Measurements from ENCODE around the gene CDKN2D.

CDKN2D gene

GRCh38 chr19:10568826-10569651 lies at the start of gene CDKN2D:
TSS of gene CDKN2D (minus strand) at chr19:10568979. CDS start at chr19:10568653, 326 bp downstream.
- peak; percentile 90 for DNase-seq (ENCODE audit: low read depth, low spot score)
- H3K4me3 ChIP-seq (ENCODE audit: low read depth, low read length), result peak within 1 kb of the TSS; percentile 72
- TF ChIP-seq, protein P1, sequence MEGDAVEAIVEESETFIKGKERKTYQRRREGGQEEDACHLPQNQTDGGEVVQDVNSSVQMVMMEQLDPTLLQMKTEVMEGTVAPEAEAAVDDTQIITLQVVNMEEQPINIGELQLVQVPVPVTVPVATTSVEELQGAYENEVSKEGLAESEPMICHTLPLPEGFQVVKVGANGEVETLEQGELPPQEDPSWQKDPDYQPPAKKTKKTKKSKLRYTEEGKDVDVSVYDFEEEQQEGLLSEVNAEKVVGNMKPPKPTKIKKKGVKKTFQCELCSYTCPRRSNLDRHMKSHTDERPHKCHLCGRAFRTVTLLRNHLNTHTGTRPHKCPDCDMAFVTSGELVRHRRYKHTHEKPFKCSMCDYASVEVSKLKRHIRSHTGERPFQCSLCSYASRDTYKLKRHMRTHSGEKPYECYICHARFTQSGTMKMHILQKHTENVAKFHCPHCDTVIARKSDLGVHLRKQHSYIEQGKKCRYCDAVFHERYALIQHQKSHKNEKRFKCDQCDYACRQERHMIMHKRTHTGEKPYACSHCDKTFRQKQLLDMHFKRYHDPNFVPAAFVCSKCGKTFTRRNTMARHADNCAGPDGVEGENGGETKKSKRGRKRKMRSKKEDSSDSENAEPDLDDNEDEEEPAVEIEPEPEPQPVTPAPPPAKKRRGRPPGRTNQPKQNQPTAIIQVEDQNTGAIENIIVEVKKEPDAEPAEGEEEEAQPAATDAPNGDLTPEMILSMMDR (IDR thresholded peaks at IDR 0.05; ENCODE audit: insufficient read depth, low read length, missing control alignments), result no peak
- ChIA-PET CTCF (interaction anchor here (0.6 to 19.6 kb wide), 7 partner anchors 12 to 160 kb away, joined by 3 to 644 read pairs (median 7); no protein-coding TSS in a partner anchor), POLR2A (interaction anchor here (0.5 kb wide), 1 partner anchor 52 kb away, joined by 3 read pairs; the partner anchor contains the start of gene S1PR5)

DNA sequence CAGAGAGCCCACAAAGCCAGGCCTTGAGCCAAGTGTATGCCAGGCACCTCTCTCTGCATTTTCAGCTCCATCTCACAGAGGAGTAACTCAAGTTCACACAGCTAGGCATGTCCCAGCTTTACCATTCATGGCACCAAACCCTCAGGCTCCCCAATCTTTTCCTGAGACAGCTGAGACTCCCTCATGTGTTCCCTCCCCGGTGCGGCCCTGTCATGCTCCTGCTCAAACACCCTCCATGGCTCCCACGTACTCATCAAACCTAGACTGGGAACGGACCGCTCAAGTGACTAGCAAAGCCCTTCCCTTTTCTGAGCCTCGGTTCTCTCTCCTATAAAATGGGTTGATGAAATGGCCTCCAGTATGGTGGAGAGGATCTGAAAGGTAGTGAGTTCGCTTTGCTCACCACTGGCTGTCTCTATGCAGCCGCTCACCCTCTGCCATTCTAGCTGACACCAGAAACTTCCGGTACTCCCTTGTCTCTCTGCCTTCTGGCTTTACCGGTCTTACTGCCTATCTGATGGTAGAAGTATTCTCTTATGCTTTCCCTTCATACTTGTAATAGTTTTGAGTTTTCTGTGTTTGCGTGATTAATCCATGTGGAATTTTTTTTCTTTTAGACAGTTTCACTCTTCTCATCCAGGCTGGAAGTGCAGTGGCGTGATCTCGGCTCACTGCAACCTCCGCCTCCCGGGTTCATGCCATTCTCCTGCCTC lies 48.8 kb upstream of the CDKN2D start:
- TF ChIP-seq, protein P1 (IDR thresholded peaks at IDR 0.05; ENCODE audit: insufficient read depth, low read length, missing control alignments), result no peak
- DNase-seq (ENCODE audit: low read depth, low spot score), result peak; percentile 79
- POLR2A ChIA-PET, result no interaction called here

DNA sequence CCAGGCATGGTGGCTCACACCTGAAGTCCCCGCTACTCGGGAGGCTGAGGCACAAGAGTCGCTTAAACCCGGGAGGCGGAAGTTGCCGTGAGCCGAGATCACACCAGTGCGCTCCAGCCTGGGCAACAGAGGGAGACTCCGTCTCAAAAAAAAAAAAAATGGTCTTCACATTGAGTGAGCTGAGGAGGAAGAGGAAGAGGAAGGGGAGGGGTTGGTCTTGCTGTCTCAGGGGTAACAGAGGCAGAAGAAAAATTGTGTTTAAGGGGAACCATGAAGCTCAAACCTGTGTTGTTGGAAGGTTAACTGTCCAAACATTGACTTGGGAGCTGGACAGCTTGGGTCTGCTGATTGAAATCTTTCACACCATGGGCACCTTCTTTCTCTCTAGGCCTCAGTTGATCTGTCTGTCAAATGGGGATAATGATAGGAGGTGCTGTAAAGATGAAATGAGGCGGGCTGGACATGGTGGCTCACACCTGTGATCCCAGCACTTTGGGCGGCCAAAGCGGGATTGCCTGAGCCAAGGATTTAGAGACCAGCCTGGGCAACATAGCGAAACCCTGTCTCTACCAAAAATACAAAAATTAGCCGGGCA lies 46.7 kb upstream of the CDKN2D start:
- CTCF ChIA-PET, result interaction anchor here (1.1 to 1.7 kb wide), 2 partner anchors 12 to 42 kb away, joined by 3 to 6 read pairs; no protein-coding TSS in a partner anchor
- DNase-seq (ENCODE audit: low read depth, low spot score), result no peak
- POLR2A ChIA-PET, result no interaction called here
- TF ChIP-seq, protein P1 (IDR thresholded peaks at IDR 0.05; ENCODE audit: insufficient read depth, low read length, missing control alignments), result no peak
- H3K4me3 ChIP-seq (ENCODE audit: low read depth, low read length), result no peak overlapping the region

More for the DNA sequence above, 48.8 kb upstream of the CDKN2D start:
- H3K4me3 ChIP-seq (ENCODE audit: low read depth, low read length), result no peak overlapping the region
- CTCF ChIA-PET, result interaction anchor here (1.4 to 4.8 kb wide), 3 partner anchors 27 to 45 kb away, joined by 3 to 41 read pairs (median 4); no protein-coding TSS in a partner anchor

DNA sequence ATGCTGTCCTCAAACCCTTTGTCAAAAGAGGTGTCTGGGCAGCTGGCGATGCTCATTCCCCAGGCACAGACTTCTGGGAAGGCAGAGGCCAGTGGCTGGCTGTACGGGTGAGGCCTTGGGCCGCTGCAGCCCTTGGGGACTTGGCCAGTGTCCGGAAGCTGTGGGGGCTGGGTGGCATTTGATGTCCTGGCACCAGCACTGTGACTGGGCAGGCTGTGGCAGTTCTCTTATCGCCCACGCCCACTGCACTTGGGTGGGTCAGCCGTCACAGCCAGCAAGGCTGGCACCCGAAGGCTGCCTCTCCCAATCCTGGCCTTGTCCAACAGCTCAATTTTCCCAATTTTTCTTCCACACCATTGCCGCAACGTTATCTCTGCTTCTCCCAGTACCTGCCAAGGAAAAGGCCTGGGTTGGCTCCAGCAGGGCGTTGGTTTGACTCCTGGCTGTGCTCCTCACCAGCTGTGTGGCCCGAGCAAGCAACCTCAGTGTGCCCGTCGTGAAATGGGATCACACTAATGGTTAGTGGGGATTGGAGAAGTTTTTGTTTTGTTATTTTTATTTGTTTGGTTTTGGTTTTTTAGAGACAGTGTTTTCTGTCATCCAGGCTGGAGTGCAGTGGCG lies 43.8 kb upstream of the CDKN2D start:
- CTCF ChIA-PET, result interaction anchor here (1.3 to 3.5 kb wide), 5 partner anchors 12 to 209 kb away, joined by 3 to 18 read pairs (median 5); partner anchors contain the start of genes CDC37 and SLC44A2
- TF ChIP-seq, protein P1 (IDR thresholded peaks at IDR 0.05; ENCODE audit: insufficient read depth, low read length, missing control alignments), result no peak
- POLR2A ChIA-PET, result no interaction called here
- H3K4me3 ChIP-seq (ENCODE audit: low read depth, low read length), result no peak overlapping the region
- DNase-seq (ENCODE audit: low read depth, low spot score), result no peak

GRCh38 chr19:10611907-10612306 lies 43.1 kb upstream of the CDKN2D start:
- no peak for DNase-seq (ENCODE audit: low read depth, low spot score)
- H3K4me3 ChIP-seq (ENCODE audit: low read depth, low read length), result no peak overlapping the region
- ChIA-PET CTCF (interaction anchor here (0.8 to 3.5 kb wide), 7 partner anchors 8 to 208 kb away, joined by 3 to 18 read pairs (median 4); partner anchors contain the start of genes CDC37 and SLC44A2), POLR2A (interaction anchor here (1.4 kb wide), 1 partner anchor 9 kb away, joined by 4 read pairs; no protein-coding TSS in a partner anchor)
- TF ChIP-seq, protein P1 (IDR thresholded peaks at IDR 0.05; ENCODE audit: insufficient read depth, low read length, missing control alignments), result no peak
